ENCODE measurements around the gene CTNND2.

CTNND2 gene

GRCh38 chr5:11770310-11770709 is 133.9 kb downstream of the CTNND2 start:
- DNase-seq, result no peak

DNA sequence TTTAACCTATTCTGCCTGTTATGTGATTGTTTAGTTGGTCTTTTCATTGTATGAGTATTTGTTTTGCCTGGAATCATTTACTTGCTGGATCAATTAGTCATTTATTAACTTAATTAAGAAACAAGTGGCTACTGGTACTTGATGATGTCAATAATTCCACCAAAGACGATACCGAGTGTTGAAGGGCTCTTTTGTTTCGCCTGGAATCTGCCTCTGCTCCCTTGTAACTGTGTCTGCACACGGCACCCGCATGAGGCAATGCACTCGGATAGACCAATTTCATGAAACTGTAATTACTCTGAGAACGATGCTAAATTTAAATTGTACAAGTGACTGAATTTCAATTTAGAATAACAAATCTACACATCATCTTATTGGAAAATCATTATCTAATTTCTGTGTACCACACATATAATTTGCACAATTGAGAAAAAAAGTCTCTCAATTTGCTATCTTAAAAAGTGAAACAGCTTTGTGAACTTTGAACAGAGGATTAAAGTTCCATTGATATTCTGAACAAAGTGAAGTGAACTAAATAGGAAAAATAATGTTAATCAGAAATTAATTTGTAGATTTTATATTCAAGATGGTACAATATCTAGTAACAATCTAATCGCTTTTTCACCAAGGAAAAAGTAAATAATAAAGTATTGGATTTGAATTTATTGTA is 143.2 kb downstream of the CTNND2 start:
- no peak for DNase-seq

- DNase-seq, result no peak
Observed at GRCh38 chr5:11758321-11758720, 145.9 kb downstream of the CTNND2 start.

DNA sequence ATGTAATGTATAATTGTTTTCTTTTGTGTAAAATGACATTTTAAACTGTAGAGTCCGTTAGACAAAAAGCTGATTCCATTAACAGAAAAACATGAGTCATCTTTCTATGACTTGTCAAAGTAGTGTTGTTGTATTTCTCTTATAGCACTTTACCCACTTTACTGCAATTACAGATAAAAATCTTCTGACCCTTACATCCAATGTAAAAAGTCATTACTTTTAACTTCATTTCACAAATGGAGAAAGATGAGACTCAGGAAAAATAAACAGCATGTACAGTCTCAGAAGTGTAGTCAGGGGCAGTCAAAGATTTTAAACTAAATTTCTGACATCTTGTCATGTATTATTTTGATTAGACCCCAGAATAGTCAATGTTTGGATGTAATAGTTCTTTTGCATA is 146.6 kb downstream of the CTNND2 start:
- no peak for DNase-seq

GRCh38 chr5:11737010-11737409 is 167.2 kb downstream of the CTNND2 start:
- DNase-seq, result no peak

GRCh38 chr5:11734369-11734768 is 169.9 kb downstream of the CTNND2 start:
- DNase-seq, result no peak

- DNase-seq, result no peak
Observed at GRCh38 chr5:11733840-11734192, 170.4 kb downstream of the CTNND2 start.

DNA sequence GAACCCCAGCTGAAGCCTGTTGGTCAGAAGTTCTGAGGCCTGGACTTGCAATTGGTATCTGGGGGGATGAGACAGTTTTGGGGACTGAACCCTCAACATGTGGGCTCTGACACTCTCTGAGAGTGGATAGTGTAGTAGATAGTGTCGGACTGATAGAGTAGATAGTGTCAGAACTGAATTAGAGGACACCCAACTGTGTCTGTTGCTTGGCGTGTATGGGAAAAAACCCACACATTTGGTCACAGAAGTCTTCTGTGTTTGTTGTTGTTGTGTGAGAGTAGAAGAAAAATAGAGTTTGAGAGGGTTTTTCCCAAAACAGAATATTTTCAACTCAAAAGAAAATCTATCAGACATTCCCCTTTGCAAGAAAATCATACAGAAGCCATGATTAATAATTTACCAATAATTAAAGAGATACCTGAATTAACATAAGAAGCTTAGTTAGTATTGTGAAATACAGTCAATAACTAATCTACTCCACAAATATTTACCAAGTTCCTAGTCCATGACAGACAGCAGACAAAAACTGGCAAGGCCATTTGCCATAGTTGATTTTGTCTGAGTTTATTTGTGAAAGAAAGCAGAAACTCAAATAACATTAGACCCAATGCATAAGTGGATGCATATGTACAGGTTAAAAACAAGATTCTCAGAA is 170.9 kb downstream of the CTNND2 start:
- DNase-seq, result no peak

GRCh38 chr5:11724940-11725339 is 179.3 kb downstream of the CTNND2 start:
- DNase-seq, result no peak

GRCh38 chr5:11719888-11720481 is 184.3 kb downstream of the CTNND2 start:
- DNase-seq, result no peak

GRCh38 chr5:11715461-11716196 is 188.6 kb downstream of the CTNND2 start:
- no peak for DNase-seq

DNA sequence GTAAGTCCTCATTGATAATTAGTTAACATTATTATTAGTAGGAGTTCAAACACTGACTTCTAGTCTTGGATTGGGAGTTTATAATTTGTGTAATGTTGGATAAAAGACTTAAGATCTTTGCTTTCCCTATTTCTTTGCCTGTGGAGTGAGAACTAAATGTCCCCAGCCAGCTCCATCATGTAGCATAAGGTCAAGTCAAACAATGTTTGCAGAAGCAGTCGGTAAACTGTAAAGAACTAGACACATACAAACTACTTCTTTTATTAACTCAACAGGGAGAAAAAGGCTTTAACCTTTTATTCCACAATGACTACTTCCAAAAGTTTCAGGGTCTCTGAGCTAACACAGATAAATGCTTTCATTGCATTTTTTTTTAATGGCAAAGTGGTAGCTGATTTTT is 192.3 kb downstream of the CTNND2 start:
- no peak for DNase-seq

- DNase-seq, result no peak
Observed at GRCh38 chr5:11709021-11709420, 195.2 kb downstream of the CTNND2 start.

DNA sequence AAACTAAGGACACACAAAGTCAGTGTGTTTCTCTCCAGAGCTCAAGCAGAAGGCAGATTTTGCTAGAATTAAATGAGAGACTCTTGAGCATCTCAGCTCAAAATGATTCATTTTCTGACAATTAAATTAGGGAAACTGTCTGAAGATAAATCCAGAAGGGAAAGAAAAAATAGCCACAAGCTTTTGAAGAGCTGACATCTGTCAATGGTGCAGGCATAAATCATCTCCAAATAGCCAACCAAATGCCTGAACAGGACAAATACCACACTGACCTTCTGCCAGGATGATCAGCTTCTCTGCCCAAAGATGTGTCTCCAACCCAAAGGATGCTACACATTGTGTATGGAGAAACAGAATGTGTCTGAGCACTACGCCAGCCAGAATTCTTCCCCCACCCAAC is 199.3 kb downstream of the CTNND2 start:
- no peak for DNase-seq

- no peak for DNase-seq
Observed at GRCh38 chr5:11700391-11700790, 203.9 kb downstream of the CTNND2 start.

DNA sequence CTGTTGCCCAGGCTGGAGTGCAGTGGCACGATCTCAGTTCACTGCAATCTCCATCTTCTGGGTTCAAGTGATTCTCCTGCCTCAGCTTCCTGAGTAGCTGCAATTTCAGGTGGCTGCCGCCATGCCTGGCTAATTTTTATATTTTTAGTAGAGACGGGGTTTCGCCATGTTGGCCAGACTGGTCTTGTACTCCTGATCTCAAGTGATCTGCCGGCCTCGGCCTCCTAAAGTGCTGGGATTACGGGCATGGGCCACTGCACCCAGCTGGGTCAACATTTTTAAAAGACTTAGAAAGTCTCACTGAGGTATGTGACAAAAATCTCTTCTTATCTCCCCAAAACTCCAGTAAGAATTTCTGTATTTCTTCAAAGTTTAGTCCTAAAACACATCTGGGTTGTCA is 211.6 kb downstream of the CTNND2 start:
- DNase-seq, result no peak

DNA sequence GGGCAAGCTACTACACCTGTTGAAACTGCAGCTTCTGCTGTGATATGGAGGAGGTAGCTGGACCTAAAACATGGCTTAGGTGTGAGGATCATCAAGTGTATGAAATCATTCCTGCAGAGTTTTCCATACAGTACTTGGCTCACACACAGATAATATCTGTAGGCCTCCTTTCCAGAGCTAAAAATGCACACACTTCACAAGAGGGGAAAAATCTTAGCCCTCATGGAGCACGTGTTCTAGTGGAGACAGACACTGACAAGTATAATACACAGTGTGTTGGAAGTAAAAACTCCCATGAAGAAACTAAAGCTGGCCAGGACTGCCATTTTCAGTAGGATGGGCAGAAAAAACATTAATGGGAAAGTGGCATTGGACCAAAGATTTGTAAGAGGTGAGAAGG is 216.7 kb downstream of the CTNND2 start:
- no peak for DNase-seq

GRCh38 chr5:11684607-11685006 is 219.6 kb downstream of the CTNND2 start:
- DNase-seq, result no peak

- no peak for DNase-seq
Observed at GRCh38 chr5:11683666-11684065, 220.6 kb downstream of the CTNND2 start.

DNA sequence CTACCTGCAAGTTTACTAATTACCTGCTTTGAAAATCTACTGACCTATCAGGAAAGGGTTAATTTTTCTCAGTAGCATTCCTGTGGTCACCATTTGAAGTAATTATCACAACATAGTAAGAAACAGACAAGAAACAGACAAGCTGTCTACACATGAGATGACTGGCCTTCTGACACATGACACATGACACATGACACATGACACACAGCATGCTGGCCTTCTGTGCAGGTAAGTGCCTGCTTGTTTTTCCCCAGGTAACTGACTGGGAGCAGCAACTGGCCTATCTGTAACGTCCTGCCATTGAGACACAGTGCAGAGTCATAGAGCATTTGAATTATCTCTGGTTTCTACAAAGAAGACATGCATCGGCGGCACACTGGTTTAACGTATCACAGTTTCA is 222.4 kb downstream of the CTNND2 start:
- DNase-seq, result no peak

DNA sequence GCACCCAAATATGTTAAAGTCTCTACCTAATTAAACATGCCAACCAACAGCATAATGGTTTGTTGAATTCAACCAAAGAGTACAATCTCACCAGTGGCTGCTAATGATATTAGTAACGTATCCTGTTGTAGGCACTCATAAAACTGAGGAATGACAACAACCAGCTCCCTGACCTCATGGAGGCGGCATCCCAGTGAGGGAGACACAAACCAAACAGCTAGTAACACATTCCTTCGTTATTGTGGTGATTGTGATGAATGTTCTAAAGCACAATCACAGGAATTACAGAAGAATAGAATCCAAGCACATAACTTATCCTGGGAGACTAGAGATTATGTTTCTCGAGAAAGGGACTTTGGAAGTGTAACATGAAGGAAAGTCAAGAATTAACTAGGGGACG is 224.6 kb downstream of the CTNND2 start:
- DNase-seq, result no peak

GRCh38 chr5:11675184-11675583 is 229.1 kb downstream of the CTNND2 start:
- DNase-seq, result no peak

DNA sequence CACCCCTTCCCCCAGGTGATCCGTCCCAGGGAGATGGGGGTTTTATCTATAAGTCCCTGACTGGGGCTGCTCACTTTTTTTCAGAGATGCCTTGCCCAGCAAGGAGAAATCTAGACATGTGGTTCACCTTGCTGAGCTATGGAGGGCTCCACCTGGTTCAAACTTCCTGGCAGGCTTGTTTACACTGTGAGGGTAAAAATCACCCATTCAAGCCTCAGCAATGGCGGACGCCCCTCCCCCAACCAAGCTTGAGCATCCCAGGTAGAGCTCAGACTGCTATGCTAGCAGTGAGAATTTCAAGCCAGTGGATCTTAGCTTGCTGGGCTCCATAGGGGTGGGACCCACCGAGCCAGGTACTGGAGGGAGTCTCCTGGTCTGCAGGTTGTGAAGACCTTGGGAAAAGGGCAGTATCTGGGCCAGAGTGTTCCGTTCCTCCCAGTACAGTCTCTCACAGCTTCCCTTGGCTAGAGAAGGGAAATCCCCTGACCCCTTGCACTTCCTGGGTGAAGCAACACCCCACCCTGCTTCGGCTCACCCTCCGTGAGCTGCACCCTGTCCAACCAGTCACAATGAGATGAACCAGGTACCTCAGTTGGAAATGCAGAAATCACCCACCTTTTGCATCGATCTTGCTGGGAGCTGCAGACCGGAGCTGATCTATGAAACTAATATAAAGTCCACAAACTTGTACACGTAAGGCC is 231.7 kb downstream of the CTNND2 start:
- DNase-seq, result no peak

Measured in stimulated activated naive CD4-positive, alpha-beta T cell (primary cell).